HCT116 (cell line): Measurements from ENCODE around the gene TXNL4B. TPM values are rescaled to one million over a fixed set of nuclear protein-coding genes. Genes with fewer than 3 reads are reported as not detected.

Source experiments
- ATAC-seq: fragments of 200-7000 bp; cut with Tn5 transposase; 2 replicates; pipeline ENCODE4 v1.9.1; 2020; ENCODE audit warnings: mild to moderate bottlenecking, moderate library complexity
- BruUV-seq: library from RNA; stranded (reverse); fragments of 400-500 nt; replicated peaks from 2 replicates; lab custom pipeline; 2021; lab: Mats Ljungman, UMichigan
- CTCF ChIA-PET: fragments of 300-600 bp; sonication (Branson Sonifier 250); formaldehyde crosslinking; loops from one replicate; lab custom pipeline; 2021; ENCODE audit warnings: antibody characterized with exemption; lab: Charles Lee
- POLR2A ChIA-PET: fragments of 300-600, 350-600 bp; sonication (Branson Sonifier 250); formaldehyde crosslinking; loops from one replicate; lab custom pipeline; 2021; ENCODE audit warnings: antibody characterized with exemption; lab: Charles Lee
- RAD21 ChIA-PET, 2 experiments: fragments of 300-600 bp; sonication (Branson Sonifier 250); formaldehyde crosslinking; loops; one replicate each; lab custom pipeline; 2023; ENCODE audit warnings: low total read pairs in 2 of 2; ENCODE audit not compliant: uncharacterized antibody in 2 of 2, unreplicated experiment in 2 of 2, low non-redundant PET in 1 of 2; lab: Charles Lee
- DNase-seq: peaks from one replicate; pipeline ENCODE4 v3.0.0-alpha.2; 2010; ENCODE audit warnings: low read depth, low spot score
- H2AFZ ChIP-seq: fragments of 200-600 bp; shearing (Covaris generic), sonication (generic); 2 replicates; pipeline ENCODE4 v1.6.1; 2017; ENCODE audit warnings: low read depth, mixed run types, mixed read lengths, antibody characterized with exemption, low read length; ENCODE audit not compliant: poor library complexity, severe bottlenecking
- H3K27ac ChIP-seq: 2 replicates; pipeline ENCODE4 v1.5.1; 2012; ENCODE audit warnings: low read depth, low read length
- H3K27me3 ChIP-seq: fragments of 200-600 bp; sonication (generic); 2 replicates; pipeline ENCODE4 v1.6.1; 2016; ENCODE audit warnings: mixed run types, low read length, mixed read lengths; ENCODE audit not compliant: insufficient read depth
- H3K36me3 ChIP-seq, 2 experiments: fragments of 200-500 bp in 1 of 2; fragments of 200-600 bp in 1 of 2; sonication (Bioruptor generic) in 1 of 2; sonication (generic) in 1 of 2; 2 replicates each; pipeline versions ENCODE4 v1.5.1 to v1.6.1; 2014 to 2016; ENCODE audit warnings: low read length in 2 of 2, inconsistent platforms in 1 of 2, mixed read lengths in 1 of 2, mixed run types in 1 of 2; ENCODE audit not compliant: insufficient read depth in 2 of 2, control insufficient read depth in 1 of 2
- H3K4me1 ChIP-seq, 2 experiments: fragments of 200-600 bp in 1 of 2; sonication (generic) in 1 of 2; 2 replicates each; pipeline versions ENCODE4 v1.5.1 to v1.6.1; 2012 to 2017; ENCODE audit warnings: low read length in 2 of 2, inconsistent platforms in 1 of 2, mild to moderate bottlenecking in 1 of 2, mixed read lengths in 1 of 2, mixed run types in 1 of 2, moderate library complexity in 1 of 2; ENCODE audit not compliant: insufficient read depth in 2 of 2, control insufficient read depth in 1 of 2
- H3K4me2 ChIP-seq: fragments of 200-600 bp; sonication (generic); 2 replicates; pipeline ENCODE4 v1.6.1; 2017; ENCODE audit warnings: mixed run types, low read length, mixed read lengths
- H3K4me3 ChIP-seq, 2 experiments: fragments of 200-600 bp in 1 of 2; sonication (generic) in 1 of 2; replicated peaks in 1 of 2; 2 replicates each; pipeline ENCODE4 v1.5.1; 2011 to 2016; ENCODE audit warnings: low read length in 2 of 2, control low read depth in 1 of 2, low read depth in 1 of 2, mild to moderate bottlenecking in 1 of 2, mixed read lengths in 1 of 2, mixed run types in 1 of 2
- H3K79me2 ChIP-seq: fragments of 200-600 bp; sonication (generic); 2 replicates; pipeline ENCODE4 v1.6.1; 2017; ENCODE audit warnings: mild to moderate bottlenecking, mixed run types, low read length, moderate library complexity, mixed read lengths; ENCODE audit not compliant: insufficient read depth
- H3K9ac ChIP-seq: fragments of 200-600 bp; sonication (generic); 2 replicates; pipeline ENCODE4 v1.6.1; 2016; ENCODE audit warnings: low read length, mixed read lengths
- H3K9me2 ChIP-seq: fragments of 200-600 bp; sonication (generic), shearing (Covaris generic); 2 replicates; pipeline ENCODE4 v1.6.1; 2017; ENCODE audit warnings: mixed run types, mild to moderate bottlenecking, moderate library complexity; ENCODE audit not compliant: insufficient read depth
- H3K9me3 ChIP-seq, 2 experiments: fragments of 200-500 bp in 1 of 2; fragments of 200-600 bp in 1 of 2; sonication (Bioruptor generic) in 1 of 2; sonication (generic) in 1 of 2; 2 replicates each; pipeline ENCODE4 v1.6.1; 2014 to 2017; ENCODE audit warnings: low read length in 2 of 2, mixed read lengths in 2 of 2, inconsistent platforms in 1 of 2, low read depth in 1 of 2, mild to moderate bottlenecking in 1 of 2, mixed run types in 1 of 2, moderate library complexity in 1 of 2; ENCODE audit not compliant: control insufficient read depth in 1 of 2, insufficient read depth in 1 of 2
- H4K20me1 ChIP-seq: fragments of 200-600 bp; sonication (generic), shearing (Covaris generic); 2 replicates; pipeline ENCODE4 v1.6.1; 2017; ENCODE audit warnings: mixed run types, mild to moderate bottlenecking, moderate library complexity; ENCODE audit not compliant: insufficient read depth
- EZH2 ChIP-seq: fragments of 200-600 bp; sonication (generic); IDR thresholded peaks from 2 replicates; pipeline ENCODE4 v1.6.1; 2017; ENCODE audit warnings: antibody characterized with exemption, mixed run types
- EZH2phosphoT487 ChIP-seq: fragments of 200-600 bp; IDR thresholded peaks from 2 replicates; pipeline ENCODE4 v1.6.1; 2018; ENCODE audit warnings: antibody characterized with exemption, borderline replicate concordance
- POLR2A ChIP-seq: IDR thresholded peaks from 2 replicates; pipeline ENCODE4 v1.7.0; 2011; ENCODE audit warnings: borderline replicate concordance; ENCODE audit not compliant: insufficient read depth, insufficient read length; ENCODE audit errors: extremely low read depth
- YY1 ChIP-seq: IDR thresholded peaks from 2 replicates; pipeline ENCODE4 v1.6.1; 2011; ENCODE audit warnings: low read length, low read depth, moderate library complexity, mild to moderate bottlenecking; ENCODE audit not compliant: insufficient replicate concordance; ENCODE audit errors: extremely low read depth
- ZFX ChIP-seq: fragments of 450-650 bp; IDR thresholded peaks from 2 replicates; pipeline ENCODE4 v1.6.1; 2017
- intact Hi-C: fragments of 100-400 bp; cut with micrococcal nuclease; formaldehyde crosslinking; loops from 2 replicates; pipeline ENCODE4 v1.10.0; 2022
- total RNA-seq: library from RNA; stranded (reverse); gene quantifications from one replicate; pipeline ENCODE4 v1.2.1, GENCODE V29; 2021; ENCODE audit not compliant: unreplicated experiment

The TXNL4B gene
- total RNA-seq, 1 experiment from 2014 or later = 15.5 TPM

GRCh38 chr16:72036098-72036497 lies 57.3 kb downstream of the TXNL4B start:
- Histone ChIP-seq H3K27ac (no peak overlapping the region), H3K9me3 (no peaks in the 10 kb centered on the region), H3K4me2 (no peak overlapping the region), H3K4me1 (no peaks in the 10 kb centered on the region), H4K20me1 (no peaks in the 10 kb centered on the region), H2AFZ (no peak overlapping the region), H3K79me2 (no peaks in the 10 kb centered on the region), H3K27me3 (no peaks in the 10 kb centered on the region), H3K36me3 (no peaks in the 10 kb centered on the region), H3K9me2 (no peaks in the 10 kb centered on the region), H3K4me3 (no peak overlapping the region), H3K9ac (no peak overlapping the region)
- ATAC-seq (no peak), DNase-seq (no peak)
- intact Hi-C loops = no loop called here
- ChIA-PET POLR2A (no interaction called here), CTCF (no interaction called here), RAD21 (no interaction called here)
- no TSS peak for BruUV-seq
- TF ChIP-seq ZFX (no peak), POLR2A (no peak), YY1 (no peak), EZH2 (no peak), EZH2phosphoT487 (no peak)

Other genes starting within 250 kb of the TXNL4B start
- gene ATXN1L, start 247.6 kb downstream of the TXNL4B start, total RNA-seq = 20.5 TPM
- 4.9 TPM for gene ZNF821, start 209.4 kb downstream of the TXNL4B start, total RNA-seq
- 191 TPM for gene IST1, start 198.1 kb downstream of the TXNL4B start, total RNA-seq
- gene PKD1L3, start 93.2 kb downstream of the TXNL4B start, total RNA-seq = not detected
- gene DHODH, start 84.9 kb downstream of the TXNL4B start, total RNA-seq = 22.1 TPM
- gene HP, start 39.1 kb downstream of the TXNL4B start, total RNA-seq = 18.1 TPM
- gene HPR, start 30.4 kb downstream of the TXNL4B start, total RNA-seq = not detected
- 71.0 TPM for gene DHX38, start 227 bp upstream of the TXNL4B start, total RNA-seq
- gene PMFBP1, start 78.5 kb upstream of the TXNL4B start, total RNA-seq = 5.6 TPM